ENCODE results near the gene PHF21A.

DNA sequence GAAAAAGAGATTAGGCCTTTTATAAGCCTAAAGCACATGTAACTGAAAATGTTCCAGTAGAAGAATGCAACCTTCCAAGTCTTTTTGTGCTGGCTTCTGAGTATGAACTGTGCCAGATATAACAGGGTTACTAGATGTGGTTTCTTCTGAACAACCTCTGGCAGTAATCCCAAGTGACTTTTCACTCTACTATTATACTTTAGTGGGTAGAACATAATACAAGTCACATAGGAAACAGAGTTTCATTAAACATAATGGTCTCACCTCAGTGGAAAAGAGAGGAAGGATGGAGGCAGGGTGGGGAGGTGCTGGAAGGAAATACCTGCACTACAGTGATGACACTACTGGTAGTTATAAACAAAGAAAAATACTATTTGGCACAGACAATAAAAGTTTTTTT lies 81.3 kb downstream of the PHF21A start:
- TF ChIP-seq, protein P1, sequence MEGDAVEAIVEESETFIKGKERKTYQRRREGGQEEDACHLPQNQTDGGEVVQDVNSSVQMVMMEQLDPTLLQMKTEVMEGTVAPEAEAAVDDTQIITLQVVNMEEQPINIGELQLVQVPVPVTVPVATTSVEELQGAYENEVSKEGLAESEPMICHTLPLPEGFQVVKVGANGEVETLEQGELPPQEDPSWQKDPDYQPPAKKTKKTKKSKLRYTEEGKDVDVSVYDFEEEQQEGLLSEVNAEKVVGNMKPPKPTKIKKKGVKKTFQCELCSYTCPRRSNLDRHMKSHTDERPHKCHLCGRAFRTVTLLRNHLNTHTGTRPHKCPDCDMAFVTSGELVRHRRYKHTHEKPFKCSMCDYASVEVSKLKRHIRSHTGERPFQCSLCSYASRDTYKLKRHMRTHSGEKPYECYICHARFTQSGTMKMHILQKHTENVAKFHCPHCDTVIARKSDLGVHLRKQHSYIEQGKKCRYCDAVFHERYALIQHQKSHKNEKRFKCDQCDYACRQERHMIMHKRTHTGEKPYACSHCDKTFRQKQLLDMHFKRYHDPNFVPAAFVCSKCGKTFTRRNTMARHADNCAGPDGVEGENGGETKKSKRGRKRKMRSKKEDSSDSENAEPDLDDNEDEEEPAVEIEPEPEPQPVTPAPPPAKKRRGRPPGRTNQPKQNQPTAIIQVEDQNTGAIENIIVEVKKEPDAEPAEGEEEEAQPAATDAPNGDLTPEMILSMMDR (optimal IDR thresholded peaks at IDR 0.05 in 1 of 3, IDR thresholded peaks at IDR 0.05 in 1 of 3, conservative IDR thresholded peaks at IDR 0.05 in 1 of 3; ENCODE audit: extremely low read depth in 1 of 3, insufficient read depth in 2 of 3, low read length in 3 of 3), result no peak
- no peak for TF ChIP-seq EZH2 (IDR thresholded peaks at IDR 0.05; ENCODE audit: low read length)

Data from keratinocyte (primary cell).